H1 (cell line): ENCODE data around the gene DFFB. TPM values are rescaled to one million over a fixed set of nuclear protein-coding genes. Genes with fewer than 3 reads are reported as not detected.

Source experiments
- CTCF ChIA-PET: fragments of 300-600 bp; sonication (Branson Sonifier 250); formaldehyde crosslinking; loops from one replicate; lab custom pipeline; 2021; ENCODE audit not compliant: partially characterized antibody; lab: Charles Lee
- POLR2A ChIA-PET: fragments of 300-600 bp; sonication (Branson Sonifier 250); formaldehyde crosslinking; loops from one replicate; lab custom pipeline; 2021; ENCODE audit warnings: inconsistent platforms; ENCODE audit not compliant: partially characterized antibody; lab: Charles Lee
- DNase-seq, 2 experiments: peaks; one replicate each; pipeline versions ENCODE4 v3.0.0 to v3.0.0-alpha.2; 2010 to 2022; ENCODE audit warnings: low spot score in 2 of 2, low read depth in 1 of 2, mixed read lengths in 1 of 2
- FAIRE-seq: peaks from 2 replicates; lab custom pipeline; 2011; peaks lifted over from hg19 to GRCh38; lab: Jason Lieb, UNC
- H2AFZ ChIP-seq: 2 replicates; pipeline ENCODE4 v1.8.1; 2012; ENCODE audit warnings: low read length, inconsistent platforms
- H2AK5ac ChIP-seq: 2 replicates; pipeline ENCODE4 v1.6.1; 2013; ENCODE audit warnings: low read depth, low read length
- H2BK120ac ChIP-seq: replicated peaks from 2 replicates; pipeline ENCODE3; 2013; ENCODE audit warnings: low read depth, low read length, inconsistent platforms
- H2BK12ac ChIP-seq: 2 replicates; pipeline ENCODE4 v1.6.1; 2013; ENCODE audit warnings: low read depth, low read length
- H2BK15ac ChIP-seq: 2 replicates; pipeline ENCODE4 v1.6.1; 2013; ENCODE audit warnings: low read length
- H2BK20ac ChIP-seq: 2 replicates; pipeline ENCODE4 v1.6.1; 2013; ENCODE audit warnings: low read length
- H2BK5ac ChIP-seq: 2 replicates; pipeline ENCODE4 v1.6.1; 2013; ENCODE audit warnings: low read depth, low read length
- H3K14ac ChIP-seq: 2 replicates; pipeline ENCODE4 v1.6.1; 2013; ENCODE audit warnings: inconsistent platforms; ENCODE audit not compliant: insufficient read length
- H3K18ac ChIP-seq: 2 replicates; pipeline ENCODE4 v1.6.1; 2013; ENCODE audit warnings: low read length; ENCODE audit errors: extremely low read depth
- H3K23ac ChIP-seq: 2 replicates; pipeline ENCODE4 v1.6.1; 2013; ENCODE audit warnings: inconsistent platforms; ENCODE audit not compliant: insufficient read length
- H3K23me2 ChIP-seq: 2 replicates; pipeline ENCODE4 v1.6.1; 2013; ENCODE audit warnings: low read depth, low read length
- H3K27ac ChIP-seq: 2 replicates; pipeline ENCODE4 v1.6.1; 2011; ENCODE audit warnings: low read depth, low read length, inconsistent platforms
- H3K27me3 ChIP-seq, 4 experiments: replicated peaks in 1 of 4; 1 replicate in 1 of 4; 2 replicates in 3 of 4; pipeline versions ENCODE4 v1.6.1 to v1.8.1; 2011 to 2013; ENCODE audit warnings: low read length in 3 of 4, mild to moderate bottlenecking in 3 of 4, inconsistent platforms in 2 of 4, mixed read lengths in 2 of 4, moderate library complexity in 1 of 4; ENCODE audit not compliant: control insufficient read depth in 3 of 4, insufficient read depth in 3 of 4; ENCODE audit errors: extremely low read depth in 1 of 4
- H3K36me3 ChIP-seq, 4 experiments: 2 replicates each; pipeline versions ENCODE4 v1.6.1 to v1.8.1; 2011 to 2013; ENCODE audit warnings: mild to moderate bottlenecking in 4 of 4, low read length in 3 of 4, moderate library complexity in 2 of 4, control low read depth in 1 of 4, inconsistent platforms in 1 of 4; ENCODE audit not compliant: insufficient read depth in 4 of 4, control insufficient read depth in 2 of 4
- H3K4ac ChIP-seq: replicated peaks from 2 replicates; pipeline ENCODE3; 2013; ENCODE audit warnings: low read length, low read depth, mixed read lengths, inconsistent platforms; ENCODE audit not compliant: insufficient read length
- H3K4me1 ChIP-seq, 4 experiments: replicated peaks in 1 of 4; 1 replicate in 1 of 4; 2 replicates in 3 of 4; pipeline versions ENCODE4 v1.6.1 to v1.8.1; 2011 to 2013; ENCODE audit warnings: low read length in 3 of 4, inconsistent platforms in 2 of 4, mixed read lengths in 1 of 4; ENCODE audit not compliant: insufficient read depth in 4 of 4, control insufficient read depth in 3 of 4
- H3K4me2 ChIP-seq, 2 experiments: 2 replicates each; pipeline versions ENCODE4 v1.6.1 to v1.8.1; 2011 to 2013; ENCODE audit warnings: low read depth in 2 of 2, low read length in 2 of 2, control low read depth in 1 of 2, inconsistent platforms in 1 of 2, mild to moderate bottlenecking in 1 of 2; ENCODE audit not compliant: insufficient read depth in 1 of 2
- H3K4me3 ChIP-seq, 4 experiments: fragments of 200-600, 300-600 bp in 1 of 4; sonication (generic), shearing (Covaris generic), sonication (Bioruptor Twin) in 1 of 4; 2 replicates each; pipeline versions ENCODE4 v1.5.1 to v1.8.1; 2011 to 2016; ENCODE audit warnings: low read length in 4 of 4, low read depth in 3 of 4, control low read depth in 2 of 4, inconsistent platforms in 2 of 4, mild to moderate bottlenecking in 2 of 4, mixed read lengths in 1 of 4, moderate library complexity in 1 of 4; ENCODE audit not compliant: insufficient read depth in 2 of 4; ENCODE audit errors: extremely low read depth in 1 of 4
- H3K56ac ChIP-seq: replicated peaks from 2 replicates; pipeline ENCODE3; 2013; ENCODE audit warnings: low read depth, mild to moderate bottlenecking, mixed read lengths, low read length, inconsistent platforms; ENCODE audit not compliant: insufficient read length
- H3K79me1 ChIP-seq: 2 replicates; pipeline ENCODE4 v1.6.1; 2013; ENCODE audit warnings: low read depth, low read length, control low read depth
- H3K79me2 ChIP-seq, 2 experiments: 2 replicates each; pipeline versions ENCODE4 v1.6.1 to v1.8.1; 2012 to 2013; ENCODE audit warnings: low read length in 2 of 2, mild to moderate bottlenecking in 2 of 2, inconsistent platforms in 1 of 2; ENCODE audit not compliant: insufficient read depth in 2 of 2, control insufficient read depth in 1 of 2
- H3K9ac ChIP-seq, 4 experiments: replicated peaks in 1 of 4; 1 replicate in 1 of 4; 2 replicates in 3 of 4; pipeline versions ENCODE4 v1.6.1 to v1.8.1; 2011 to 2013; ENCODE audit warnings: low read depth in 3 of 4, low read length in 3 of 4, control low read depth in 2 of 4, mild to moderate bottlenecking in 2 of 4, moderate library complexity in 2 of 4, inconsistent platforms in 1 of 4; ENCODE audit errors: extremely low read depth in 1 of 4
- H3K9me3 ChIP-seq, 2 experiments: 2 replicates each; pipeline versions ENCODE4 v1.6.1 to v1.8.1; 2012 to 2013; ENCODE audit warnings: mild to moderate bottlenecking in 2 of 2, moderate library complexity in 2 of 2, control low read depth in 1 of 2, inconsistent platforms in 1 of 2, low read depth in 1 of 2, low read length in 1 of 2, mixed read lengths in 1 of 2; ENCODE audit not compliant: insufficient read depth in 2 of 2
- H4K20me1 ChIP-seq, 2 experiments: replicated peaks in 1 of 2; 2 replicates each; pipeline versions ENCODE3 to v1.8.1; 2011 to 2013; ENCODE audit warnings: inconsistent platforms in 2 of 2, low read length in 2 of 2, mild to moderate bottlenecking in 1 of 2; ENCODE audit not compliant: insufficient read depth in 2 of 2, control insufficient read depth in 1 of 2
- H4K5ac ChIP-seq: 2 replicates; pipeline ENCODE4 v1.6.1; 2013; ENCODE audit warnings: low read length, low read depth, mixed read lengths, inconsistent platforms; ENCODE audit not compliant: insufficient read length
- H4K8ac ChIP-seq: 2 replicates; pipeline ENCODE4 v1.8.0; 2013; ENCODE audit warnings: mild to moderate bottlenecking, moderate library complexity, low read length, inconsistent platforms; ENCODE audit not compliant: insufficient read depth; ENCODE audit errors: extremely low read depth
- H4K91ac ChIP-seq: replicated peaks from 2 replicates; pipeline ENCODE3; 2013; ENCODE audit warnings: low read length, mixed read lengths, inconsistent platforms; ENCODE audit not compliant: insufficient read length
- BACH1 ChIP-seq: IDR thresholded peaks from 2 replicates; pipeline ENCODE4 v1.6.1; 2012; ENCODE audit warnings: low read length, improper control_type of control experiment
- BCL11A ChIP-seq, 2 experiments: IDR thresholded peaks; one replicate each; pipeline ENCODE4 v1.6.1; 2011; ENCODE audit warnings: low read depth in 2 of 2, low read length in 2 of 2, mild to moderate bottlenecking in 2 of 2
- CEBPB ChIP-seq: IDR thresholded peaks from 2 replicates; pipeline ENCODE4 v1.6.1; 2012; ENCODE audit warnings: low read depth, low read length
- GABPA ChIP-seq: IDR thresholded peaks from 2 replicates; pipeline ENCODE4 v1.6.1; 2011; ENCODE audit warnings: mild to moderate bottlenecking, low read length, moderate library complexity, borderline replicate concordance; ENCODE audit not compliant: insufficient read depth
- GTF2F1 ChIP-seq: IDR thresholded peaks from 2 replicates; pipeline ENCODE4 v1.6.1; 2012; ENCODE audit warnings: low read depth, low read length, improper control_type of control experiment, borderline replicate concordance
- HDAC6 ChIP-seq: IDR thresholded peaks from one replicate; pipeline ENCODE4 v1.7.1; 2012; ENCODE audit warnings: low read depth, mild to moderate bottlenecking, inconsistent platforms, low read length, moderate library complexity
- KDM1A ChIP-seq: fragments of 200-600, 300-600 bp; sonication (generic); IDR thresholded peaks from 2 replicates; pipeline ENCODE4 v1.7.1; 2016; ENCODE audit warnings: mild to moderate bottlenecking, low read length, borderline replicate concordance
- KDM5A ChIP-seq: fragments of 200-600 bp; IDR thresholded peaks from 2 replicates; pipeline ENCODE4 v1.7.1; 2012; ENCODE audit warnings: mild to moderate bottlenecking, low read length, inconsistent platforms, mixed read lengths
- RAD21 ChIP-seq, 2 experiments: IDR thresholded peaks in 1 of 2; conservative IDR thresholded peaks in 1 of 2; 2 replicates each; pipeline ENCODE4 v1.6.1; 2011; ENCODE audit warnings: low read depth in 2 of 2, low read length in 2 of 2, improper control_type of control experiment in 1 of 2, inconsistent platforms in 1 of 2, mild to moderate bottlenecking in 1 of 2, moderate library complexity in 1 of 2
- SRF ChIP-seq: IDR thresholded peaks from 2 replicates; pipeline ENCODE4 v1.6.1; 2011; ENCODE audit warnings: mild to moderate bottlenecking, low read depth, low read length, moderate library complexity
- TEAD4 ChIP-seq: IDR thresholded peaks from 2 replicates; pipeline ENCODE4 v1.6.1; 2012; ENCODE audit warnings: low read depth, low read length, inconsistent platforms, mixed read lengths
- WGBS, 2 experiments: shearing (Covaris generic) in 1 of 2; methylation state at CpG; one replicate each; pipeline versions ENCODE4 v1.1.6 to v1.1.7; 2013 to 2015; ENCODE audit warnings: low lambda C conversion rate in 2 of 2, mixed read lengths in 2 of 2, inconsistent platforms in 1 of 2, low coverage in 1 of 2, missing lambda C conversion rate in 1 of 2; ENCODE audit not compliant: insufficient replicate concordance in 2 of 2, insufficient coverage in 1 of 2, insufficient read length in 1 of 2; ENCODE audit errors: extremely low coverage in 1 of 2, missing lambda C conversion rate in 1 of 2; 5-methylcytosine and 5-hydroxymethylcytosine counted together
- polyA plus RNA-seq, 7 experiments: library from polyadenylated mRNA; depleted of rRNA in 3 of 7; stranded (reverse) in 5 of 7; unstranded in 2 of 7; fragments of >200 nt in 5 of 7; fragments of 200-250 nt in 2 of 7; gene quantifications; 1 replicate in 5 of 7; 2 replicates in 1 of 7; 4 replicates in 1 of 7; pipeline versions ENCODE4 v1.2.1 to v1.2.3, GENCODE V29; 2011 to 2013; ENCODE audit warnings: missing spikeins in 2 of 7, mixed read lengths in 2 of 7
- total RNA-seq: library from RNA; stranded (reverse); fragmentation: NEBNext Ultra II Directional; extraction: Animal tissue kit (Norgen Biotek cat#: 25700); gene quantifications from 2 replicates; pipeline ENCODE4 v1.2.1, GENCODE V29; 2021
- TF ChIP-seq, protein P1 (sequence below), 3 experiments: IDR thresholded peaks; 1 replicate in 2 of 3; 2 replicates in 1 of 3; pipeline versions ENCODE4 v1.5.1 to v1.6.1; 2011; ENCODE audit warnings: low read length in 3 of 3, mild to moderate bottlenecking in 3 of 3, inconsistent platforms in 2 of 3, low read depth in 1 of 3, moderate library complexity in 1 of 3; ENCODE audit not compliant: insufficient read depth in 1 of 3; ENCODE audit errors: control extremely low read depth in 1 of 3

The DFFB gene
- total and polyA plus RNA-seq, 2 of the 8 experiments (the other 6 are each of a cell fraction or from before 2014, with no cell fraction given): 8.6 to 11.9 TPM

DNA sequence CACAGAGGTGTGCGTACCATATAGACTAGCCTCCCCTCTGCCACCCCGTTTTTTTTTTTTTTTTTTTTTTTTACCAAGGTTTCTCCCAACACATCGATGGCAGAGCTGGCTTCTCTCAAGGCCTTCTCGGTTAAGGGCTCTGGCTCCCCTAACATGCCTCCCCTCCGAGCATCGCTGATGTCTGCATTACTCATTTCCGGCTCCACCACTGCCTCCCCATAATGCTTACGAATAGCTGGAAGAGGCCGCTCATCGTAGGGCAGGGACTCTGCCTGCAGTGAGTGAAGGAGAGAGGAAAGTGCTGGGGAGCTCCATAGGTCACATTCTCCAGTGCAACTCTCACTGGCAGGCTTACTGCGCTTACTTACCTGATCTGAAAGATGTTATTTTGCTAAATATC is 20.9 kb upstream of the DFFB start:
- Histone ChIP-seq H4K91ac (no peak overlapping the region), H3K23me2 (no peaks in the 10 kb centered on the region), H2BK15ac (no peak overlapping the region), H3K4me2 (no peak overlapping the region), H3K4ac (no peak overlapping the region), H2AFZ (no peak overlapping the region), H3K79me2 (no peaks in the 10 kb centered on the region), H3K9ac (no peak overlapping the region), H2AK5ac (no peak overlapping the region), H3K18ac (no peak overlapping the region), H2BK20ac (no peak overlapping the region), H4K5ac (no peak overlapping the region), H3K27me3 (no peaks in the 10 kb centered on the region), H3K79me1 (no peaks in the 10 kb centered on the region), H4K20me1 (peaks cover 0 to 2% of the 10 kb centered on the region in 2 experiments), H2BK5ac (no peak overlapping the region), H3K56ac (no peak overlapping the region), H3K4me1 (no peaks in the 10 kb centered on the region), H3K14ac (no peak overlapping the region), H3K27ac (no peak overlapping the region), H3K4me3 (no peak overlapping the region), H4K8ac (no peak overlapping the region; the same call in 1 of the 2 replicates), H3K36me3 (peaks cover 3 to 35% (median 13%) of the 10 kb centered on the region in 4 experiments; a peak in 6 of 8 replicates), H2BK12ac (no peak overlapping the region), H3K23ac (no peak overlapping the region), H3K9me3 (peaks cover 0 to 6% of the 10 kb centered on the region in 2 experiments; a peak in 2 of 4 replicates), H2BK120ac (no peak overlapping the region)
- ChIA-PET CTCF (no interaction called here), POLR2A (interaction anchor here (0.7 kb wide), 1 partner anchor 102 kb away, joined by 3 read pairs; no protein-coding TSS in a partner anchor)
- FAIRE-seq: no peak
- no peak for DNase-seq
- WGBS, 2 experiments: 93% methylated on average over 11 of the region's 11 CpGs; no CpG with 5 or more reads in 1 of the 2 experiments
- TF ChIP-seq KDM1A (no peak), GABPA (no peak), CEBPB (no peak), HDAC6 (no peak), SRF (no peak), RAD21 (IDR thresholded peaks at IDR 0.05 in 1 of 2, conservative IDR thresholded peaks at IDR 0.05 in 1 of 2; ENCODE audit: low read depth in 2 of 2, low read length in 2 of 2) (no peak), GTF2F1 (no peak), BACH1 (no peak), TEAD4 (no peak), KDM5A (no peak), BCL11A (IDR thresholded peaks at IDR 0.05; ENCODE audit: low read depth in 2 of 2, low read length in 2 of 2) (no peak)
- TF ChIP-seq, protein P1, sequence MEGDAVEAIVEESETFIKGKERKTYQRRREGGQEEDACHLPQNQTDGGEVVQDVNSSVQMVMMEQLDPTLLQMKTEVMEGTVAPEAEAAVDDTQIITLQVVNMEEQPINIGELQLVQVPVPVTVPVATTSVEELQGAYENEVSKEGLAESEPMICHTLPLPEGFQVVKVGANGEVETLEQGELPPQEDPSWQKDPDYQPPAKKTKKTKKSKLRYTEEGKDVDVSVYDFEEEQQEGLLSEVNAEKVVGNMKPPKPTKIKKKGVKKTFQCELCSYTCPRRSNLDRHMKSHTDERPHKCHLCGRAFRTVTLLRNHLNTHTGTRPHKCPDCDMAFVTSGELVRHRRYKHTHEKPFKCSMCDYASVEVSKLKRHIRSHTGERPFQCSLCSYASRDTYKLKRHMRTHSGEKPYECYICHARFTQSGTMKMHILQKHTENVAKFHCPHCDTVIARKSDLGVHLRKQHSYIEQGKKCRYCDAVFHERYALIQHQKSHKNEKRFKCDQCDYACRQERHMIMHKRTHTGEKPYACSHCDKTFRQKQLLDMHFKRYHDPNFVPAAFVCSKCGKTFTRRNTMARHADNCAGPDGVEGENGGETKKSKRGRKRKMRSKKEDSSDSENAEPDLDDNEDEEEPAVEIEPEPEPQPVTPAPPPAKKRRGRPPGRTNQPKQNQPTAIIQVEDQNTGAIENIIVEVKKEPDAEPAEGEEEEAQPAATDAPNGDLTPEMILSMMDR (IDR thresholded peaks at IDR 0.05; ENCODE audit: control extremely low read depth in 1 of 3, insufficient read depth in 1 of 3, low read depth in 1 of 3, low read length in 3 of 3): no peak
